HCT116 (cell line): ENCODE measurements around the gene AGPAT2. TPM values are rescaled to one million over a fixed set of nuclear protein-coding genes. Genes with fewer than 3 reads are reported as not detected.

Experiments
- CEBPB ChIP-seq: IDR thresholded peaks from 2 replicates; pipeline ENCODE4 v1.6.1; 2012; ENCODE audit warnings: low read depth
- ELF1 ChIP-seq: IDR thresholded peaks from 2 replicates; pipeline ENCODE4 v1.6.1; 2012; ENCODE audit warnings: low read depth, borderline replicate concordance
- EZH2 ChIP-seq: fragments of 200-600 bp; sonication (generic); IDR thresholded peaks from 2 replicates; pipeline ENCODE4 v1.6.1; 2017; ENCODE audit warnings: antibody characterized with exemption, mixed run types
- POLR2AphosphoS5 ChIP-seq: IDR thresholded peaks from 2 replicates; pipeline ENCODE4 v1.6.1; 2011; ENCODE audit warnings: mild to moderate bottlenecking, low read depth, low read length, moderate library complexity
- total RNA-seq: library from RNA; stranded (reverse); gene quantifications from one replicate; pipeline ENCODE4 v1.2.1, GENCODE V29; 2021; ENCODE audit not compliant: unreplicated experiment
- TF ChIP-seq, protein P1 (sequence below): IDR thresholded peaks from 2 replicates; pipeline ENCODE4 v1.6.1; 2012; ENCODE audit warnings: low read depth
- TF ChIP-seq, protein P2 (sequence below), 3 experiments: fragments of 200-600 bp in 1 of 3; sonication (generic) in 1 of 3; IDR thresholded peaks in 2 of 3; conservative IDR thresholded peaks in 1 of 3; 2 replicates each; pipeline ENCODE4 v1.5.1; 2012 to 2017; ENCODE audit warnings: low read depth in 2 of 3, low read length in 2 of 3, antibody characterized with exemption in 1 of 3, borderline replicate concordance in 1 of 3, control low read depth in 1 of 3, mild to moderate bottlenecking in 1 of 3, mixed read lengths in 1 of 3, mixed run types in 1 of 3, moderate library complexity in 1 of 3; ENCODE audit not compliant: insufficient read depth in 1 of 3
- TF ChIP-seq, protein P3 (sequence below): IDR thresholded peaks from 2 replicates; pipeline ENCODE4 v1.6.1; 2012

Gene AGPAT2
- total RNA-seq, 1 experiment from 2014 or later = 86.0 TPM

DNA sequence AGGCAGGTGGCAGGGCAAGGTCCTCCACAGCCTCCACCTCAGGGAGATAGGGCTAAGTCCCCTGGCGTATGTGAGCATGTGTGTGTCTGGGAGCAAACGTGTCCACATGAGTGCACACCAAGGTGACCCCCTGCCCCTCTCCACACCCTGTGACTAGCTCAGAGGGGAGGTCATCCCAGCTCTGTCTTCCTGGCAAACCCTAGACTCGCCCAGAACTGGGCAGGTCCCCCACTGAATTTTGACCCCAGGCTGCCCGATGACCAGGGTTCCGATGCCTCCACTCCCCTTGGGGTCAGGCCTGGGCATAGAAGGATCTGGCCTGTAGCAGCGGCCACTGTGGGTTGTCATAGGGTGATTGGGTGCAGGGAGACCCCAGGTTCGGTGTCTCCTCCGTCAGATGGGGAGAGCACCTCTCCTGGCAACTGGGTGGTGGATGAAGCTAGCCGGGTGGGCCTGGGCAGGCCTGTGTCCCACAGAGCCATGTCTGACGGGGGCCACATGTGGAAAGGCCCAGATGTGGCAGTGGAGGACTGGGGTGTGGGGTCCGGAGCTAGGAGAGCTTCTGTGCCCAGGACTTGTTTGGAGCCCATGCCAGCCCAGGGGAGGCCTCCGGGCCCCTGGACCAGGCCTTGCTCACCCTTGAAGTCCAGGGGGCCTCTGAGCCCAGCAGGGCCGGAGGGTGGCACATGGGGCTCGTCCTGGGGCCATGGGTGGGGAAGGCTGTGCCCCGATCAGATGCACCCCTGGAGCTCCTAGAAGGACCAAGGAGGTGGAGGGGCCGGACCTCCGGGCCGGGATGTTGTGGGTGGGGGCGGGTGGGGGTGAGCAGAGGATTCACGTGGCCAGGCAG is 31.3 kb upstream of the AGPAT2 start (continued):
- TF ChIP-seq, protein P1, sequence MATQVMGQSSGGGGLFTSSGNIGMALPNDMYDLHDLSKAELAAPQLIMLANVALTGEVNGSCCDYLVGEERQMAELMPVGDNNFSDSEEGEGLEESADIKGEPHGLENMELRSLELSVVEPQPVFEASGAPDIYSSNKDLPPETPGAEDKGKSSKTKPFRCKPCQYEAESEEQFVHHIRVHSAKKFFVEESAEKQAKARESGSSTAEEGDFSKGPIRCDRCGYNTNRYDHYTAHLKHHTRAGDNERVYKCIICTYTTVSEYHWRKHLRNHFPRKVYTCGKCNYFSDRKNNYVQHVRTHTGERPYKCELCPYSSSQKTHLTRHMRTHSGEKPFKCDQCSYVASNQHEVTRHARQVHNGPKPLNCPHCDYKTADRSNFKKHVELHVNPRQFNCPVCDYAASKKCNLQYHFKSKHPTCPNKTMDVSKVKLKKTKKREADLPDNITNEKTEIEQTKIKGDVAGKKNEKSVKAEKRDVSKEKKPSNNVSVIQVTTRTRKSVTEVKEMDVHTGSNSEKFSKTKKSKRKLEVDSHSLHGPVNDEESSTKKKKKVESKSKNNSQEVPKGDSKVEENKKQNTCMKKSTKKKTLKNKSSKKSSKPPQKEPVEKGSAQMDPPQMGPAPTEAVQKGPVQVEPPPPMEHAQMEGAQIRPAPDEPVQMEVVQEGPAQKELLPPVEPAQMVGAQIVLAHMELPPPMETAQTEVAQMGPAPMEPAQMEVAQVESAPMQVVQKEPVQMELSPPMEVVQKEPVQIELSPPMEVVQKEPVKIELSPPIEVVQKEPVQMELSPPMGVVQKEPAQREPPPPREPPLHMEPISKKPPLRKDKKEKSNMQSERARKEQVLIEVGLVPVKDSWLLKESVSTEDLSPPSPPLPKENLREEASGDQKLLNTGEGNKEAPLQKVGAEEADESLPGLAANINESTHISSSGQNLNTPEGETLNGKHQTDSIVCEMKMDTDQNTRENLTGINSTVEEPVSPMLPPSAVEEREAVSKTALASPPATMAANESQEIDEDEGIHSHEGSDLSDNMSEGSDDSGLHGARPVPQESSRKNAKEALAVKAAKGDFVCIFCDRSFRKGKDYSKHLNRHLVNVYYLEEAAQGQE = no peak
- no peak for TF ChIP-seq POLR2AphosphoS5
- TF ChIP-seq ELF1 = no peak
- TF ChIP-seq, protein P2, sequence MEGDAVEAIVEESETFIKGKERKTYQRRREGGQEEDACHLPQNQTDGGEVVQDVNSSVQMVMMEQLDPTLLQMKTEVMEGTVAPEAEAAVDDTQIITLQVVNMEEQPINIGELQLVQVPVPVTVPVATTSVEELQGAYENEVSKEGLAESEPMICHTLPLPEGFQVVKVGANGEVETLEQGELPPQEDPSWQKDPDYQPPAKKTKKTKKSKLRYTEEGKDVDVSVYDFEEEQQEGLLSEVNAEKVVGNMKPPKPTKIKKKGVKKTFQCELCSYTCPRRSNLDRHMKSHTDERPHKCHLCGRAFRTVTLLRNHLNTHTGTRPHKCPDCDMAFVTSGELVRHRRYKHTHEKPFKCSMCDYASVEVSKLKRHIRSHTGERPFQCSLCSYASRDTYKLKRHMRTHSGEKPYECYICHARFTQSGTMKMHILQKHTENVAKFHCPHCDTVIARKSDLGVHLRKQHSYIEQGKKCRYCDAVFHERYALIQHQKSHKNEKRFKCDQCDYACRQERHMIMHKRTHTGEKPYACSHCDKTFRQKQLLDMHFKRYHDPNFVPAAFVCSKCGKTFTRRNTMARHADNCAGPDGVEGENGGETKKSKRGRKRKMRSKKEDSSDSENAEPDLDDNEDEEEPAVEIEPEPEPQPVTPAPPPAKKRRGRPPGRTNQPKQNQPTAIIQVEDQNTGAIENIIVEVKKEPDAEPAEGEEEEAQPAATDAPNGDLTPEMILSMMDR (IDR thresholded peaks at IDR 0.05 in 2 of 3, conservative IDR thresholded peaks at IDR 0.05 in 1 of 3; ENCODE audit: borderline replicate concordance in 1 of 3, insufficient read depth in 1 of 3, low read depth in 2 of 3, low read length in 2 of 3) = no peak
- TF ChIP-seq, protein P3, sequence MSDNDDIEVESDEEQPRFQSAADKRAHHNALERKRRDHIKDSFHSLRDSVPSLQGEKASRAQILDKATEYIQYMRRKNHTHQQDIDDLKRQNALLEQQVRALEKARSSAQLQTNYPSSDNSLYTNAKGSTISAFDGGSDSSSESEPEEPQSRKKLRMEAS = no peak
- no peak for TF ChIP-seq CEBPB
- no peak for TF ChIP-seq EZH2
- TF ChIP-seq, all 23 proteins: peak for 0
